GM19328 (cell line): ENCODE data around the gene RABEP2.

Experiments
- ATAC-seq: cut with Tn5 transposase; IDR thresholded peaks from one replicate; pipeline ENCODE4 v1.9.1; 2021; ENCODE audit warnings: mild to moderate bottlenecking, moderate library complexity; ENCODE audit not compliant: unreplicated experiment

The RABEP2 gene

GRCh38 chr16:28859326-28859725 is 65.7 kb downstream of the RABEP2 start:
- no peak for ATAC-seq

DNA sequence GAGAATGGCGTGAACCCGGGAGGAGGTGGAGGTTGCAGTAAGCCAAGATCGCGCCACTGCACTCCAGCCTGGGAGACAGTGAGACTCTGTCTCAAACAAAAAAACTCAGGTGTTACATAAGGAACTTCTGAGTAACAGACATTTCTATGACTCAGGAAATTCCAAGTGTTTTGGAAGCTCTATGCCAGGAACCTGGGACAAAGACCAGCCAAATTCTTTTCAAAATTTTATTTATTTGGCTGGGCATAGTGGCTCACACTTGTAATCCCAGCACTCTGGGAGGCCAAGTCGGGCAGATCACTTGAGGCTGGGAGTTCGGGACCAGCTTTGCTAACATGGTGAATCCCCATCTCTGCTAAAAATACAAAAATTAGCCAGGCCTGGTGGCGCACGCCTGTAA is 66.6 kb downstream of the RABEP2 start:
- no peak for ATAC-seq
